Mesothelial cell of epicardium (in vitro differentiated cells): ENCODE results near the gene SLC66A1. TPM values are rescaled to one million over a fixed set of nuclear protein-coding genes. Genes with fewer than 3 reads are reported as not detected.

ENCODE experiments used
- DNase-seq, 2 experiments: peaks; one replicate each; pipeline ENCODE4 v3.0.0; 2021; ENCODE audit warnings: low spot score in 2 of 2; ENCODE audit not compliant: unreplicated experiment in 2 of 2
- H3K27ac Mint-ChIP-seq: 2 replicates; pipeline ENCODE4 v1.8.0; 2021; ENCODE audit warnings: mixed read lengths
- H3K27me3 Mint-ChIP-seq: 2 replicates; pipeline ENCODE4 v1.8.0; 2021; ENCODE audit warnings: low read depth, mixed read lengths
- H3K36me3 Mint-ChIP-seq: 2 replicates; pipeline ENCODE4 v1.8.0; 2021; ENCODE audit warnings: mixed read lengths
- H3K4me1 Mint-ChIP-seq: 2 replicates; pipeline ENCODE4 v1.8.0; 2021; ENCODE audit warnings: mixed read lengths
- H3K4me3 Mint-ChIP-seq: 2 replicates; pipeline ENCODE4 v1.8.0; 2021; ENCODE audit warnings: mild to moderate bottlenecking, moderate library complexity, mixed read lengths
- H3K9me3 Mint-ChIP-seq: 2 replicates; pipeline ENCODE4 v1.8.0; 2021; ENCODE audit warnings: mixed read lengths
- total RNA-seq: library from RNA; stranded (reverse); gene quantifications from 3 replicates; pipeline ENCODE4 v1.2.1, GENCODE V29; 2021
- TF ChIP-seq, protein P1 (sequence below): fragments of 200-600 bp; sonication (generic); IDR thresholded peaks from one replicate; pipeline ENCODE4 v1.5.0; 2021; ENCODE audit warnings: antibody characterized with exemption; ENCODE audit not compliant: unreplicated experiment

The SLC66A1 gene
- total RNA-seq, 1 donor from 2014 or later, result 20.9 TPM

DNA sequence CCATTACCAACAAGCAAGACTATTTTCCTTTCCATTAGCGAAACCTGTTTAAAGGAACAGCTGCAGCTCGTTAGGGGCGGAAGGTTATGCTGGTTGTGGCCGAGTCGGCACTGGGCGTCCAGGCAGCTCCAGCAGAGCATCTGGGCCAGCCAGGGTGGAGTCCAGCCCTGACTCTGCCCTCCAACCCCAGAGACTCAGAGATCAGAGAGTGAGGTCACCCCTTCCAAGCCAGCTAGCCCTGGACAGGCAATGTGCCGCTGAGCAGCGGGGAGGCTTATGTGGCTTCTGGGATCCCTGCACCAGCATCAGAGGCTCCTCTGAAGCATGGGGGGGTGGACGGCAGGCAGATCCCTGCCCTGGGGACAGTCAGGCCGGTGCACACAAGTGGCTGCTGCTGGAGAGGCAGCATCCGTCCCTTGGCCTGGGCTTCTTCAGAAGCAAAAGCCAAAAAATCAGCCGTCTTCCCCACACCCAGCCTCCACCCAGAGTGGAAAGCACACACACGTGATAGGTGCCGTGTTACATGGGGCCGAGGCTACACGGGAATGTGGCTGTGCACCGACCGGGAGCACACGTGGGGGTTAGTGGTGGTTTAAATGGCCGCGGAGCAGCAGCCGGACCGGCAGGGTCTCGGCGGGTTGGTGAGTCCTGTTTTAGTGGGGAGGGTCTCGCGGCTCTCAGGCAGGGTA is 30.1 kb downstream of the SLC66A1 start:
- Mint-ChIP-seq H3K27ac (no peak overlapping the region), H3K36me3 (peaks cover 7% of the 10 kb centered on the region), H3K4me3 (no peak overlapping the region), H3K27me3 (no peaks in the 10 kb centered on the region), H3K4me1 (peaks cover 16% of the 10 kb centered on the region), H3K9me3 (no peaks in the 10 kb centered on the region)
- DNase-seq, result no peak
- TF ChIP-seq, protein P1, sequence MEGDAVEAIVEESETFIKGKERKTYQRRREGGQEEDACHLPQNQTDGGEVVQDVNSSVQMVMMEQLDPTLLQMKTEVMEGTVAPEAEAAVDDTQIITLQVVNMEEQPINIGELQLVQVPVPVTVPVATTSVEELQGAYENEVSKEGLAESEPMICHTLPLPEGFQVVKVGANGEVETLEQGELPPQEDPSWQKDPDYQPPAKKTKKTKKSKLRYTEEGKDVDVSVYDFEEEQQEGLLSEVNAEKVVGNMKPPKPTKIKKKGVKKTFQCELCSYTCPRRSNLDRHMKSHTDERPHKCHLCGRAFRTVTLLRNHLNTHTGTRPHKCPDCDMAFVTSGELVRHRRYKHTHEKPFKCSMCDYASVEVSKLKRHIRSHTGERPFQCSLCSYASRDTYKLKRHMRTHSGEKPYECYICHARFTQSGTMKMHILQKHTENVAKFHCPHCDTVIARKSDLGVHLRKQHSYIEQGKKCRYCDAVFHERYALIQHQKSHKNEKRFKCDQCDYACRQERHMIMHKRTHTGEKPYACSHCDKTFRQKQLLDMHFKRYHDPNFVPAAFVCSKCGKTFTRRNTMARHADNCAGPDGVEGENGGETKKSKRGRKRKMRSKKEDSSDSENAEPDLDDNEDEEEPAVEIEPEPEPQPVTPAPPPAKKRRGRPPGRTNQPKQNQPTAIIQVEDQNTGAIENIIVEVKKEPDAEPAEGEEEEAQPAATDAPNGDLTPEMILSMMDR, result no peak

DNA sequence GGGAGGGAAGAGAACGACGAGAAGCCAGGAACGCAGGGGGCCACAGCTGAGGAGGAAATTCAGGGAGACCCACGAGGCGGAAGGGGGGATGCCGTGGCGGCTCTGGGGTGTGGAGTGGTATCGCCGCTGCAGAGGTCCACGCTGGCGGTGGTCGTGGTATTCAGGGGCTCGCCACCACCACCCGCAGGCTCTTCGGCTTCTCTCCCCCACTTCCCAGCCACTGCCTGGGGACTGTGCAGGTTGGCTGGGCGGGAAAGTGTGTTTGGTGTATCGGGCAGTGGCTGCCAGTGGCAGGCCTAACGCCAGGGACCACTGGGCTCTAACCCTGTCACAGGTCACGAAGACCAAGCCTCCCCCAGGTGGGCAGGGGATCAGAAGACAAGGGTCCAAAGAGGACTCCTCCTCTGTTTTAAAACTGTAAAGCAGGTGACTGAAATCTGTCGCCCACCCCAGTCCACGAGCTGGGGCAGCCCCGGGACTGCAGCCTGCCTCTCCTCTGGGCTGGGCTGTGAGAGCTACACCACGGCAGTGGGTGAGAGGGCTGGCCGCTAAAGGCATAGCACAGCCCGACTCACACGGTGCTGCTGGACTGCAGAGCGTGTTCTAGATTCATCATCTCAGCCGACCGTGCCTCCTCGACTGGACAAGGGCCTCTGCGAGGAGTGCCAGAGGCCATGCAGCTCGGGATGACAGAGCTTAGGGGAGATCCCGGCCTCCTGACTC is 30.9 kb downstream of the SLC66A1 start:
- no peak overlapping the region for H3K4me3 Mint-ChIP-seq
- DNase-seq, result no peak
- TF ChIP-seq, protein P1, result no peak
- H3K9me3 Mint-ChIP-seq, result no peaks in the 10 kb centered on the region
- H3K27ac Mint-ChIP-seq, result no peak overlapping the region
- peaks cover 15% of the 10 kb centered on the region for H3K4me1 Mint-ChIP-seq
- H3K27me3 Mint-ChIP-seq, result no peaks in the 10 kb centered on the region
- peaks cover 7% of the 10 kb centered on the region for H3K36me3 Mint-ChIP-seq

DNA sequence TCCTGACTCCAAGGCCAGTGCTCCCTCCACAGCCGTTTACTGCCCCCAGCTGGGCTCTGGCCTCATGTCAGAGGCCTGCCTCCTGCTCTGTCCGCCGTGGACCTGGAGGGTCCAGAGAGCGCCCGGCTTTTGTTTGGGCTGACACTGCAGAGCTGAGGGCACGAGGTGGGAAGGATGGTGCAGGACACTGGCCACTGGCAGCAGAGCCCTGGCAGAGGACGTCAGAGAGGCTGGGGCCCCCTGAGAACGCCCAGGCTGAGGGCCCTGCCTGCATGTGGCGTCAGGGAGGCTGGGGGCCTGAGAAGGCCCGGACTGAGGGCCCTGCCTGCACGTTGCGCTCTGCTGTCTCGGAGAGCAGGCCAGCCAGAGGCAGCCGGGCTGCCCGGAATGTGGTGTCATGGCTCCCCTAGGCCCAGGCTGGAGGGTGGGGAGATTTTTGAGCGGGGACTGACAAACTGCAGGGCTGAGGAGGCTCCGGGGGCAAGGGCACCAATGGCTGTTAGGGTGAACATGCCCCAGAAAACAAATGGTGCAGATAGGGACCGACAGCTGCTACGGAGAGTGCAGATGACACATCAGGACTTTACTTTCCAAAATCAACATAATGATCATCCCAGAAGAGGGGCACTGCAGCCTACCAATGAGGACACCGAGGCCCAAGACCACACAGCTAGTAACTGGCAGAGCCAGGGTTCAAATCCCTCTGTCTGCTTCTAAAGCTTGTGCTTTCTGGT is 31.7 kb downstream of the SLC66A1 start:
- peaks cover 12% of the 10 kb centered on the region for H3K4me1 Mint-ChIP-seq
- TF ChIP-seq, protein P1, result no peak
- no peaks in the 10 kb centered on the region for H3K27me3 Mint-ChIP-seq
- no peaks in the 10 kb centered on the region for H3K9me3 Mint-ChIP-seq
- no peak overlapping the region for H3K4me3 Mint-ChIP-seq
- DNase-seq, result no peak
- H3K36me3 Mint-ChIP-seq, result peaks cover 7% of the 10 kb centered on the region
- no peak overlapping the region for H3K27ac Mint-ChIP-seq

DNA sequence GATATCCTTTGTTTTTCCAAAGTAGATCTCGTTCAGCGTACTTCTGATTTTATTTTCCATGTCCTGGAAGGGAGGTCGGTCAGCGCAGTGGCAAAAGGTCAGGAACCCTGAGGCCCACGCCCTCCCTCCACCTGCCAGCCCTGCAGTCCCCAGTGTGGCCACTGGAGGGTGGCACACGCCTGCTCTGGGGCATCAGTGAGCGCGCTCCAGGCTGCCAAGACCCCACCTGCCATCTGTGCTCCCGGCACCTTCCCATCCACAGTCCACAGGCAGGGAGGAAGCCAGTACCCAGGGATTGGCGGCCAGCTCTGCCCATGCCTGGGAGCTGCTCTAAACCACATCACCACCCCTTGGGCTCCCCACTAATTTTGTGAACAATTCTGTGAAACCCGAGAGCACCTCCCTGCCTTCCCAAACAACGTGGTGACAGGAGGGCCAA is 32.3 kb downstream of the SLC66A1 start:
- TF ChIP-seq, protein P1, result peak; percentile 79
- Mint-ChIP-seq H3K36me3 (peaks cover 7% of the 10 kb centered on the region), H3K27me3 (no peaks in the 10 kb centered on the region), H3K9me3 (no peaks in the 10 kb centered on the region), H3K4me3 (no peak overlapping the region), H3K27ac (no peak overlapping the region), H3K4me1 (peaks cover 7% of the 10 kb centered on the region)
- DNase-seq, result peak in 1 of 2 experiments; percentile 54

DNA sequence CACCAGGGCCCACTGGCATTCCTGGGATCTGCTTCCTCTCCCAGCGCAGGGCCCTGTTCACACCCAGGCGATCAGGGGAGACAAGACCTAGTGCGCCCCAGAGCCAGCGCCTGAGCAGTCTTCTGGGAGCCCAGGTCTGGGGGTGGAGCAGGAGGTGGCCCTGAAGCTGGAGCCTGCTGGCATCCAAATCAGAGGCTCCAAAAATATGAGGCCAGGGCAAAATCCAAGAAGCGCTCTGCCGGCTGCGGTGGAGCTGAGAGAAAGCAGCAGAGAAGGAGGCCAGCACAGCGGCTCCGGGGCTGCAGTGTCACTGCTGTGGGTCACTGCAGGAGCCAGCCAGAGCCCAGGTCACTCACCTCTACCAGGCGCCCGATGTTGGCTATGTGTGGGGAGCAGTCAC is 32.7 kb downstream of the SLC66A1 start:
- Mint-ChIP-seq H3K27ac (no peak overlapping the region), H3K36me3 (peaks cover 7% of the 10 kb centered on the region), H3K9me3 (no peaks in the 10 kb centered on the region), H3K4me3 (no peak overlapping the region), H3K27me3 (no peaks in the 10 kb centered on the region), H3K4me1 (peaks cover 5% of the 10 kb centered on the region)
- TF ChIP-seq, protein P1, result no peak
- no peak for DNase-seq
